ENCODE results near the gene SLC8A1.

The SLC8A1 gene

GRCh38 chr2:40049781-40050180, 402.1 kb downstream of the SLC8A1 start:
- no peak overlapping the region for H3K9ac ChIP-seq (ENCODE audit: low read depth, low read length, poor library complexity, severe bottlenecking)
- no peaks in the 10 kb centered on the region for H3K9me3 ChIP-seq (ENCODE audit: insufficient read depth, low read depth, low read length)
- H3F3A ChIP-seq (ENCODE audit: low read depth) = no peaks in the 10 kb centered on the region
- no peak overlapping the region for H3K4me2 ChIP-seq (ENCODE audit: low read depth, low read length, poor library complexity, severe bottlenecking)
- no peak overlapping the region for H2AFZ ChIP-seq (ENCODE audit: low read length)
- H3K79me2 ChIP-seq (ENCODE audit: insufficient read depth, low read length) = no peaks in the 10 kb centered on the region
- TF ChIP-seq CTCF (conservative IDR thresholded peaks at IDR 0.05; ENCODE audit: low read length) (no peak), EZH2phosphoT487 (IDR thresholded peaks at IDR 0.05; ENCODE audit: borderline replicate concordance) (no peak)
- H3K36me3 ChIP-seq (ENCODE audit: insufficient read depth, low read length) = no peaks in the 10 kb centered on the region
- H3K9me2 ChIP-seq (replicated peaks; ENCODE audit: low read depth, low read length) = no peaks in the 10 kb centered on the region
- no peaks in the 10 kb centered on the region for H3K4me1 ChIP-seq (ENCODE audit: insufficient read depth, low read length, poor library complexity, severe bottlenecking)
- no peaks in the 10 kb centered on the region for H4K20me1 ChIP-seq (ENCODE audit: insufficient read depth, low read length, poor library complexity, severe bottlenecking)
- H3K27me3 ChIP-seq (ENCODE audit: insufficient read depth, low read length, poor library complexity, severe bottlenecking) = no peaks in the 10 kb centered on the region
- H3K4me3 ChIP-seq (ENCODE audit: low read length, poor library complexity, severe bottlenecking) = no peak overlapping the region

- Histone ChIP-seq H3K4me1 (ENCODE audit: insufficient read depth, low read length, poor library complexity, severe bottlenecking) (no peaks in the 10 kb centered on the region), H3K9me2 (replicated peaks; ENCODE audit: low read depth, low read length) (no peaks in the 10 kb centered on the region), H3K9ac (ENCODE audit: low read depth, low read length, poor library complexity, severe bottlenecking) (no peak overlapping the region), H4K20me1 (ENCODE audit: insufficient read depth, low read length, poor library complexity, severe bottlenecking) (no peaks in the 10 kb centered on the region), H3F3A (ENCODE audit: low read depth) (no peaks in the 10 kb centered on the region), H2AFZ (ENCODE audit: low read length) (no peak overlapping the region), H3K27me3 (ENCODE audit: insufficient read depth, low read length, poor library complexity, severe bottlenecking) (no peaks in the 10 kb centered on the region), H3K4me2 (ENCODE audit: low read depth, low read length, poor library complexity, severe bottlenecking) (no peak overlapping the region), H3K79me2 (ENCODE audit: insufficient read depth, low read length) (no peaks in the 10 kb centered on the region), H3K9me3 (ENCODE audit: insufficient read depth, low read depth, low read length) (no peaks in the 10 kb centered on the region), H3K4me3 (ENCODE audit: low read length, poor library complexity, severe bottlenecking) (no peak overlapping the region), H3K36me3 (ENCODE audit: insufficient read depth, low read length) (no peaks in the 10 kb centered on the region)
- TF ChIP-seq CTCF (conservative IDR thresholded peaks at IDR 0.05; ENCODE audit: low read length) = no peak
- no peak for TF ChIP-seq EZH2phosphoT487 (IDR thresholded peaks at IDR 0.05; ENCODE audit: borderline replicate concordance)
Measured at GRCh38 chr2:40048506-40048905, 403.4 kb downstream of the SLC8A1 start.

GRCh38 chr2:40047406-40047805, 404.5 kb downstream of the SLC8A1 start:
- Histone ChIP-seq H3K4me2 (ENCODE audit: low read depth, low read length, poor library complexity, severe bottlenecking) (no peak overlapping the region), H3K9me2 (replicated peaks; ENCODE audit: low read depth, low read length) (no peaks in the 10 kb centered on the region), H3K9ac (ENCODE audit: low read depth, low read length, poor library complexity, severe bottlenecking) (no peak overlapping the region), H3K4me1 (ENCODE audit: insufficient read depth, low read length, poor library complexity, severe bottlenecking) (no peaks in the 10 kb centered on the region), H3K9me3 (ENCODE audit: insufficient read depth, low read depth, low read length) (no peaks in the 10 kb centered on the region), H4K20me1 (ENCODE audit: insufficient read depth, low read length, poor library complexity, severe bottlenecking) (no peaks in the 10 kb centered on the region), H3K36me3 (ENCODE audit: insufficient read depth, low read length) (no peaks in the 10 kb centered on the region), H3K27me3 (ENCODE audit: insufficient read depth, low read length, poor library complexity, severe bottlenecking) (no peaks in the 10 kb centered on the region), H2AFZ (ENCODE audit: low read length) (no peak overlapping the region), H3K79me2 (ENCODE audit: insufficient read depth, low read length) (no peaks in the 10 kb centered on the region), H3K4me3 (ENCODE audit: low read length, poor library complexity, severe bottlenecking) (no peak overlapping the region), H3F3A (ENCODE audit: low read depth) (no peaks in the 10 kb centered on the region)
- TF ChIP-seq CTCF (conservative IDR thresholded peaks at IDR 0.05; ENCODE audit: low read length) (no peak), EZH2phosphoT487 (IDR thresholded peaks at IDR 0.05; ENCODE audit: borderline replicate concordance) (no peak)
